Lung (tissue), 12 donors: ENCODE measurements around the gene ABHD12. TPM values are rescaled to one million over a fixed set of nuclear protein-coding genes. Genes with fewer than 3 reads are reported as not detected.

Source experiments
- ATAC-seq: fragments of 200-7000 bp; cut with Tn5 transposase; one replicate; pipeline ENCODE4 v1.9.1; 2020; ENCODE audit warnings: moderate number of reproducible peaks; ENCODE audit not compliant: insufficient read depth, low FRiP score
- DNase-seq, 3 donors: peaks; one replicate each; pipeline ENCODE4 v3.0.0-alpha.2; 2013 to 2017
- H3K27ac ChIP-seq, 2 donors: one replicate each; pipeline ENCODE4 v1.5.1; 2013; ENCODE audit warnings: mild to moderate bottlenecking in 2 of 2, moderate library complexity in 2 of 2, control low read depth in 1 of 2, inconsistent platforms in 1 of 2, low read depth in 1 of 2, low read length in 1 of 2
- H3K27me3 ChIP-seq, 3 donors: one replicate each; pipeline ENCODE4 v1.5.1; 2013; ENCODE audit warnings: low read length in 2 of 3; ENCODE audit not compliant: control insufficient read depth in 3 of 3, insufficient read depth in 3 of 3
- H3K36me3 ChIP-seq, 4 donors: one replicate each; pipeline ENCODE4 v1.5.1; 2013; ENCODE audit warnings: low read length in 4 of 4, mild to moderate bottlenecking in 1 of 4, moderate library complexity in 1 of 4; ENCODE audit not compliant: control insufficient read depth in 4 of 4, insufficient read depth in 4 of 4
- H3K4me1 ChIP-seq, 5 donors: one replicate each; pipeline ENCODE4 v1.5.1; 2013; ENCODE audit warnings: low read length in 5 of 5, mild to moderate bottlenecking in 2 of 5, moderate library complexity in 1 of 5; ENCODE audit not compliant: control insufficient read depth in 5 of 5, insufficient read depth in 5 of 5
- H3K4me3 ChIP-seq: one replicate; pipeline ENCODE4 v1.5.1; 2013; ENCODE audit warnings: mild to moderate bottlenecking, control low read depth, moderate library complexity
- H3K9ac ChIP-seq, 2 donors: one replicate each; pipeline ENCODE4 v1.5.1; 2013; ENCODE audit warnings: low read length in 2 of 2, control low read depth in 1 of 2; ENCODE audit not compliant: insufficient read depth in 1 of 2
- H3K9me3 ChIP-seq, 4 donors: one replicate each; pipeline ENCODE4 v1.5.1; 2013; ENCODE audit warnings: low read length in 3 of 4, mild to moderate bottlenecking in 1 of 4, moderate library complexity in 1 of 4; ENCODE audit not compliant: control insufficient read depth in 4 of 4, insufficient read depth in 3 of 4
- CTCF ChIP-seq: IDR thresholded peaks from 2 replicates; pipeline ENCODE4 v1.5.1; 2012; ENCODE audit warnings: mild to moderate bottlenecking; ENCODE audit errors: control extremely low read depth, extremely low read depth
- whole genome bisulfite sequencing, 2 donors: extraction: QIAGEN DNeasy Blood & Tissue Kit; methylation state at CpG; one replicate each; pipeline ENCODE4 v1.1.7; 2013; 5-methylcytosine and 5-hydroxymethylcytosine counted together
- polyA plus RNA-seq, 2 donors: library from polyadenylated mRNA; stranded (reverse); fragments of 200-250 nt; gene quantifications; one replicate each; pipeline ENCODE4 v1.2.1, GENCODE V29; 2013
- total RNA-seq, 2 donors: library from RNA; depleted of rRNA in 1 of 2; stranded (reverse); fragments of >200 nt in 1 of 2; gene quantifications; one replicate each; pipeline ENCODE4 v1.2.1, GENCODE V29; 2014 to 2021
- donor health status: control.
- donor health status: control.
- donor health status: Bipolar disorder and iron deficiency.
- donor health status: healthy.
- donor health status: DM: yes; HTN: yes; CAD: no.

ABHD12 gene
- total and polyA plus RNA-seq, 4 donors, result 34.3 to 58.1 (median 44.6) TPM

GRCh38 chr20:25351024-25351360 lies 39.6 kb downstream of the ABHD12 start:
- no peak overlapping the region for H3K27ac ChIP-seq
- H3K4me1 ChIP-seq, result peaks cover 0 to 6% (median 0%) of the 10 kb centered on the region in 5 donors
- no peak overlapping the region for H3K4me3 ChIP-seq
- no peaks in the 10 kb centered on the region for H3K36me3 ChIP-seq
- H3K9me3 ChIP-seq, result no peaks in the 10 kb centered on the region
- H3K9ac ChIP-seq, result no peak overlapping the region
- ATAC-seq (no peak), DNase-seq (no peak)
- H3K27me3 ChIP-seq, result no peaks in the 10 kb centered on the region
- no peak for TF ChIP-seq CTCF

- peaks cover 0 to 6% (median 0%) of the 10 kb centered on the region in 5 donors for H3K4me1 ChIP-seq
- TF ChIP-seq CTCF, result no peak
- H3K27ac ChIP-seq, result no peak overlapping the region
- ATAC-seq (no peak), DNase-seq (no peak)
- no peaks in the 10 kb centered on the region for H3K36me3 ChIP-seq
- H3K27me3 ChIP-seq, result no peaks in the 10 kb centered on the region
- H3K4me3 ChIP-seq, result no peak overlapping the region
- 94% methylated on average over 6 of the region's 6 CpGs for WGBS, 2 donors
- H3K9me3 ChIP-seq, result no peaks in the 10 kb centered on the region
- no peak overlapping the region for H3K9ac ChIP-seq
Observed at GRCh38 chr20:25346349-25346748, 44.3 kb downstream of the ABHD12 start.

- no peak for DNase-seq
- H3K27me3 ChIP-seq, result no peaks in the 10 kb centered on the region
- H3K4me1 ChIP-seq, result peaks cover 0 to 3% (median 0%) of the 10 kb centered on the region in 5 donors
- no peak for ATAC-seq
- no peaks in the 10 kb centered on the region for H3K36me3 ChIP-seq
- H3K9me3 ChIP-seq, result no peaks in the 10 kb centered on the region
- H3K27ac ChIP-seq, result no peak overlapping the region
- 93 to 95% methylated on average over 1 of the region's 1 CpG for WGBS, 2 donors
- no peak overlapping the region for H3K9ac ChIP-seq
- no peak for TF ChIP-seq CTCF
- no peak overlapping the region for H3K4me3 ChIP-seq
Observed at GRCh38 chr20:25345721-25346120, 44.9 kb downstream of the ABHD12 start.

GRCh38 chr20:25344634-25345033 lies 46.0 kb downstream of the ABHD12 start:
- 95% methylated on average over 3 of the region's 3 CpGs for WGBS, 2 donors

More at GRCh38 chr20:25344634-25345033, 46.0 kb downstream of the ABHD12 start:
- H3K27me3 ChIP-seq, result no peaks in the 10 kb centered on the region
- peaks cover 0 to 4% (median 0%) of the 10 kb centered on the region in 5 donors for H3K4me1 ChIP-seq
- H3K9me3 ChIP-seq, result no peaks in the 10 kb centered on the region
- TF ChIP-seq CTCF, result no peak
- H3K9ac ChIP-seq, result no peak overlapping the region
- no peak overlapping the region for H3K4me3 ChIP-seq
- H3K27ac ChIP-seq, result no peak overlapping the region
- no peak for DNase-seq
- H3K36me3 ChIP-seq, result no peaks in the 10 kb centered on the region
- ATAC-seq, result no peak
